Right lobe of liver (tissue), 4 donors: Measurements from ENCODE around the gene LTBP1.

Source experiments
- CTCF ChIP-seq, 4 donors: fragments of 200-600 bp in 3 of 4; fragments of 450-650 bp in 1 of 4; IDR thresholded peaks; one replicate each; pipeline versions ENCODE4 v1.5.1 to v1.8.0; 2016 to 2022; ENCODE audit warnings: antibody characterized with exemption in 4 of 4, mild to moderate bottlenecking in 2 of 4
- POLR2A ChIP-seq: fragments of 450-650 bp; IDR thresholded peaks from one replicate; pipeline ENCODE4 v1.6.1; 2017; ENCODE audit warnings: antibody characterized with exemption, mild to moderate bottlenecking
- donor health status: DM: no; HTN: no; CAD: no.
- donor health status: DM: no; HTN: no; CAD: no.
- donor health status: DM: no; HTN: yes; CAD: no.

- no peak for TF ChIP-seq CTCF (IDR thresholded peaks at IDR 0.05)
- TF ChIP-seq POLR2A = no peak
These were observed 184.4 kb downstream of the LTBP1 start for GRCh38 chr2:33131111-33131510.
